B cell (primary cell): ENCODE results near the gene RILPL1. TPM values are rescaled to one million over a fixed set of nuclear protein-coding genes. Genes with fewer than 3 reads are reported as not detected.
A peak's percentile ranks its signal among the peaks of the same experiment; 100 is the strongest.

Source experiments
- ATAC-seq: fragments of 200-7000 bp; cut with Tn5 transposase; one replicate; pipeline ENCODE4 v1.10.0; 2021; ENCODE audit warnings: low read depth, mild to moderate bottlenecking, moderate number of reproducible peaks, moderate library complexity
- CTCF ChIA-PET: fragments of 350-600 bp; sonication (Branson Sonifier 250); formaldehyde crosslinking; loops from one replicate; lab custom pipeline; 2021; ENCODE audit warnings: antibody characterized with exemption, inconsistent platforms; lab: Charles Lee
- POLR2A ChIA-PET: fragments of 350-600 bp; sonication (Branson Sonifier 250); formaldehyde crosslinking; loops from one replicate; lab custom pipeline; 2021; ENCODE audit warnings: antibody characterized with exemption; lab: Charles Lee
- DNase-seq: peaks from one replicate; pipeline ENCODE4 v3.0.0; 2013
- H2AFZ ChIP-seq: 2 replicates; pipeline ENCODE4 v1.6.1; 2012; ENCODE audit warnings: mild to moderate bottlenecking, low read depth, low read length; ENCODE audit not compliant: insufficient read depth, poor library complexity, severe bottlenecking
- H3K27ac ChIP-seq, 2 donors: 1 replicate in 1 of 2; 2 replicates in 1 of 2; pipeline ENCODE4 v1.5.1; 2012 to 2013; ENCODE audit warnings: low read length in 2 of 2, mild to moderate bottlenecking in 2 of 2, moderate library complexity in 1 of 2
- H3K27me3 ChIP-seq, 4 experiments: fragments of 200-600 bp in 1 of 4; sonication (generic) in 1 of 4; replicated peaks in 1 of 4; 1 replicate in 2 of 4; 2 replicates in 2 of 4; pipeline versions ENCODE4 v1.6.1 to v1.7.0; 2013 to 2016; ENCODE audit warnings: low read length in 3 of 4, mild to moderate bottlenecking in 2 of 4, mixed read lengths in 1 of 4, moderate library complexity in 1 of 4; ENCODE audit not compliant: insufficient read depth in 4 of 4, control insufficient read depth in 3 of 4; ENCODE audit errors: control extremely low read depth in 1 of 4
- H3K36me3 ChIP-seq, 2 experiments: replicated peaks in 1 of 2; 1 replicate in 1 of 2; 2 replicates in 1 of 2; pipeline versions ENCODE4 v1.6.1 to v1.7.1; 2013; ENCODE audit warnings: low read length in 1 of 2; ENCODE audit not compliant: insufficient read depth in 2 of 2, control insufficient read depth in 1 of 2; ENCODE audit errors: control extremely low read depth in 1 of 2, extremely low read depth in 1 of 2
- H3K4me1 ChIP-seq, 2 donors: fragments of 200-600 bp in 1 of 2; sonication (generic) in 1 of 2; 1 replicate in 1 of 2; 2 replicates in 1 of 2; pipeline versions ENCODE4 v1.5.1 to v1.6.1; 2013 to 2017; ENCODE audit warnings: low read length in 2 of 2; ENCODE audit not compliant: control insufficient read depth in 2 of 2, insufficient read depth in 2 of 2
- H3K4me2 ChIP-seq: replicated peaks from 2 replicates; pipeline ENCODE3; 2012; ENCODE audit warnings: mild to moderate bottlenecking, low read depth, low read length; ENCODE audit not compliant: poor library complexity, severe bottlenecking
- H3K4me3 ChIP-seq, 5 experiments: fragments of 200-600 bp in 1 of 5; sonication (generic) in 1 of 5; 1 replicate in 3 of 5; 2 replicates in 2 of 5; pipeline versions ENCODE4 v1.5.1 to v1.7.0; 2011 to 2016; ENCODE audit warnings: low read length in 4 of 5, mild to moderate bottlenecking in 4 of 5, low read depth in 2 of 5, control low read depth in 1 of 5, moderate library complexity in 1 of 5; ENCODE audit not compliant: insufficient read depth in 1 of 5; ENCODE audit errors: control extremely low read depth in 1 of 5, extremely low read depth in 1 of 5
- H3K79me2 ChIP-seq: fragments of 200-600 bp; sonication (generic); one replicate; pipeline ENCODE4 v1.6.0; 2016; ENCODE audit warnings: low read length; ENCODE audit not compliant: control insufficient read depth, insufficient read depth
- H3K9ac ChIP-seq: fragments of 200-600 bp; sonication (generic); 2 replicates; pipeline ENCODE4 v1.6.1; 2017; ENCODE audit warnings: mild to moderate bottlenecking, low read length, moderate library complexity
- H3K9me3 ChIP-seq, 3 donors: one replicate each; pipeline versions ENCODE4 v1.6.1 to v1.7.1; 2013; ENCODE audit warnings: low read length in 2 of 3; ENCODE audit not compliant: control insufficient read depth in 2 of 3, insufficient read depth in 1 of 3; ENCODE audit errors: control extremely low read depth in 1 of 3
- H4K20me1 ChIP-seq: 2 replicates; pipeline ENCODE4 v1.6.0; 2012; ENCODE audit warnings: mild to moderate bottlenecking, low read length; ENCODE audit not compliant: insufficient read depth, control insufficient read depth, poor library complexity, severe bottlenecking
- H3K27ac Mint-ChIP-seq: one replicate; pipeline ENCODE4 v1.8.0; 2021; ENCODE audit warnings: mixed read lengths
- H3K27me3 Mint-ChIP-seq: one replicate; pipeline ENCODE4 v1.8.0; 2021; ENCODE audit warnings: mixed read lengths
- H3K4me1 Mint-ChIP-seq: one replicate; pipeline ENCODE4 v1.8.0; 2021; ENCODE audit warnings: mixed read lengths
- H3K4me3 Mint-ChIP-seq: one replicate; pipeline ENCODE4 v1.8.0; 2021; ENCODE audit warnings: mixed read lengths
- H3K9me3 Mint-ChIP-seq: one replicate; pipeline ENCODE4 v1.8.0; 2022; ENCODE audit warnings: mixed read lengths; ENCODE audit not compliant: insufficient read depth
- CTCF ChIP-seq: fragments of 200-600 bp; IDR thresholded peaks from one replicate; pipeline ENCODE4 v1.8.0; 2022; ENCODE audit warnings: antibody characterized with exemption, mild to moderate bottlenecking
- EZH2 ChIP-seq: IDR thresholded peaks from 2 replicates; pipeline ENCODE4 v1.6.1; 2012; ENCODE audit warnings: borderline replicate concordance, low read depth, mild to moderate bottlenecking, moderate library complexity, low read length; ENCODE audit not compliant: insufficient read depth, poor library complexity, severe bottlenecking
- WGBS: methylation state at CpG from one replicate; pipeline ENCODE4 v1.1.5; 2013; ENCODE audit warnings: missing lambda C conversion rate; ENCODE audit not compliant: insufficient coverage; 5-methylcytosine and 5-hydroxymethylcytosine counted together
- intact Hi-C: fragments of 100-400 bp; cut with micrococcal nuclease; formaldehyde crosslinking; loops from one replicate; pipeline ENCODE4 v1.10.0; 2022
- polyA plus RNA-seq: library from polyadenylated mRNA; depleted of rRNA; stranded (reverse); fragments of >200 nt; gene quantifications from 2 replicates; pipeline ENCODE4 v1.2.3, GENCODE V29; 2012
- total RNA-seq, 2 donors: library from RNA; stranded (reverse); fragments of 120-200 nt in 1 of 2; gene quantifications; 1 replicate in 1 of 2; 2 replicates in 1 of 2; pipeline versions ENCODE4 v1.2.3 to v1.2.4, GENCODE V29; 2013 to 2022

RILPL1 gene
- total and polyA plus RNA-seq, 2 donors (not counting 1 experiment from before 2014, with no cell fraction given) = 2.6 to 2.8 TPM

GRCh38 chr12:123445388-123446332 lies 87.9 kb downstream of the RILPL1 start:
- Histone ChIP-seq H3K4me3 (peak overlapping the region in 2 of 5 experiments; percentile 27 to 33), H3K4me1 (peaks cover 24 to 55% of the 10 kb centered on the region in 2 donors), H3K9me3 (no peaks in the 10 kb centered on the region), H3K4me2 (peak overlapping the region; percentile 54), H2AFZ (peak overlapping the region; percentile 58), H3K27me3 (no peaks in the 10 kb centered on the region), H3K36me3 (no peaks in the 10 kb centered on the region), H4K20me1 (no peaks in the 10 kb centered on the region), H3K9ac (peak overlapping the region; percentile 17), H3K27ac (peak overlapping the region; percentile 64 to 68), H3K79me2 (no peaks in the 10 kb centered on the region)
- peak; percentile 63 for DNase-seq
- WGBS = 44% methylated on average over 17 of the region's 18 CpGs
- Mint-ChIP-seq H3K4me3 (peak overlapping the region; percentile 75), H3K27ac (peak overlapping the region; percentile 94), H3K9me3 (no peaks in the 10 kb centered on the region), H3K4me1 (peaks cover 49% of the 10 kb centered on the region), H3K27me3 (no peaks in the 10 kb centered on the region)
- peak; percentile 39 for ATAC-seq
- POLR2A ChIA-PET = interaction anchor here (0.5 to 1.7 kb wide), 10 partner anchors 10 to 1440 kb away, joined by 3 to 6 read pairs (median 5); partner anchors contain the start of genes RILPL2 and SNRNP35
- TF ChIP-seq CTCF (no peak), EZH2 (no peak)
- intact Hi-C loops = loop anchor here (1.0 kb wide), 1 partner anchor 9 kb away; the partner anchor contains the start of gene RILPL2
- CTCF ChIA-PET = interaction anchor here (1.0 to 1.3 kb wide), 2 partner anchors 9 to 10 kb away, joined by 3 read pairs; partner anchors contain the start of gene RILPL2
